GM21447 (cell line): ENCODE data around the gene SSBP3.
"Not testable (repeated sequence)": the region's sequence is repeated elsewhere in the genome, so short reads cannot be mapped to it uniquely, and the experiment has no call there.

Experiments used
- ATAC-seq: cut with Tn5 transposase; IDR thresholded peaks from one replicate; pipeline ENCODE4 v1.9.1; 2021; ENCODE audit not compliant: unreplicated experiment

The SSBP3 gene

GRCh38 chr1:54250670-54251069 is 155.5 kb downstream of the SSBP3 start:
- ATAC-seq: no peak

- no peak for ATAC-seq
These were observed 156.3 kb downstream of the SSBP3 start for GRCh38 chr1:54249819-54250435.

GRCh38 chr1:54248966-54249365 is 157.2 kb downstream of the SSBP3 start:
- no peak for ATAC-seq

GRCh38 chr1:54247863-54248515 is 158.2 kb downstream of the SSBP3 start:
- ATAC-seq: no peak

- no peak for ATAC-seq
These were observed 160.0 kb downstream of the SSBP3 start for GRCh38 chr1:54246116-54246721.

GRCh38 chr1:54245501-54245900 is 160.7 kb downstream of the SSBP3 start:
- no peak for ATAC-seq

- ATAC-seq: no peak
These were observed 161.5 kb downstream of the SSBP3 start for GRCh38 chr1:54244655-54245054.

GRCh38 chr1:54243022-54243421 is 163.2 kb downstream of the SSBP3 start:
- ATAC-seq: no peak

- no peak for ATAC-seq
These were observed 164.8 kb downstream of the SSBP3 start for GRCh38 chr1:54241364-54241763.

GRCh38 chr1:54240741-54241335 is 165.4 kb downstream of the SSBP3 start:
- no peak for ATAC-seq

- no peak for ATAC-seq
These were observed 166.6 kb downstream of the SSBP3 start for GRCh38 chr1:54239631-54240031.

- no peak for ATAC-seq
These were observed 167.2 kb downstream of the SSBP3 start for GRCh38 chr1:54239035-54239383.

GRCh38 chr1:54238353-54239034 is 167.7 kb downstream of the SSBP3 start:
- no peak for ATAC-seq

- no peak for ATAC-seq
These were observed 168.6 kb downstream of the SSBP3 start for GRCh38 chr1:54237586-54237985.

GRCh38 chr1:54234284-54234683 is 171.9 kb downstream of the SSBP3 start:
- ATAC-seq: no peak

GRCh38 chr1:54233196-54233595 is 173.0 kb downstream of the SSBP3 start:
- not testable (repeated sequence) for ATAC-seq

GRCh38 chr1:54230507-54231339 is 175.5 kb downstream of the SSBP3 start:
- no peak for ATAC-seq

- no peak for ATAC-seq
These were observed 176.8 kb downstream of the SSBP3 start for GRCh38 chr1:54229281-54229891.

- no peak for ATAC-seq
These were observed 177.5 kb downstream of the SSBP3 start for GRCh38 chr1:54228638-54229079.

GRCh38 chr1:54227891-54228310 is 178.3 kb downstream of the SSBP3 start:
- ATAC-seq: no peak
